BE2C (cell line): ENCODE data around the gene GSTM3.

Experiments used
- DNase-seq: peaks from one replicate; pipeline ENCODE4 v3.0.0-alpha.2; 2020
- H3K27me3 ChIP-seq: fragments of 250-450 bp; sonication (Bioruptor Pico); 2 replicates; pipeline ENCODE4 v1.5.1; 2020; ENCODE audit warnings: mild to moderate bottlenecking
- H3K36me3 ChIP-seq: fragments of 250-450 bp; sonication (Bioruptor Pico); 2 replicates; pipeline ENCODE4 v1.5.1; 2020; ENCODE audit warnings: mild to moderate bottlenecking
- H3K4me1 ChIP-seq: fragments of 250-450 bp; sonication (Bioruptor Pico); 2 replicates; pipeline ENCODE4 v1.5.1; 2020
- H3K4me3 ChIP-seq: 2 replicates; pipeline ENCODE4 v1.5.1; 2011; ENCODE audit warnings: low read depth, low read length
- H3K9me3 ChIP-seq: fragments of 250-450 bp; sonication (Bioruptor Pico); 2 replicates; pipeline ENCODE4 v1.5.1; 2020
- TF ChIP-seq, protein P1 (sequence below): IDR thresholded peaks from 2 replicates; pipeline ENCODE4 v1.5.1; 2012; ENCODE audit warnings: mild to moderate bottlenecking, low read depth, low read length

Gene GSTM3

GRCh38 chr1:109787211-109787844, 46.5 kb upstream of the GSTM3 start:
- Histone ChIP-seq H3K27me3 (no peaks in the 10 kb centered on the region), H3K4me1 (peaks cover 6% of the 10 kb centered on the region), H3K4me3 (no peak overlapping the region), H3K9me3 (no peaks in the 10 kb centered on the region; the same call in 1 of the 2 replicates), H3K36me3 (no peaks in the 10 kb centered on the region)
- TF ChIP-seq, protein P1, sequence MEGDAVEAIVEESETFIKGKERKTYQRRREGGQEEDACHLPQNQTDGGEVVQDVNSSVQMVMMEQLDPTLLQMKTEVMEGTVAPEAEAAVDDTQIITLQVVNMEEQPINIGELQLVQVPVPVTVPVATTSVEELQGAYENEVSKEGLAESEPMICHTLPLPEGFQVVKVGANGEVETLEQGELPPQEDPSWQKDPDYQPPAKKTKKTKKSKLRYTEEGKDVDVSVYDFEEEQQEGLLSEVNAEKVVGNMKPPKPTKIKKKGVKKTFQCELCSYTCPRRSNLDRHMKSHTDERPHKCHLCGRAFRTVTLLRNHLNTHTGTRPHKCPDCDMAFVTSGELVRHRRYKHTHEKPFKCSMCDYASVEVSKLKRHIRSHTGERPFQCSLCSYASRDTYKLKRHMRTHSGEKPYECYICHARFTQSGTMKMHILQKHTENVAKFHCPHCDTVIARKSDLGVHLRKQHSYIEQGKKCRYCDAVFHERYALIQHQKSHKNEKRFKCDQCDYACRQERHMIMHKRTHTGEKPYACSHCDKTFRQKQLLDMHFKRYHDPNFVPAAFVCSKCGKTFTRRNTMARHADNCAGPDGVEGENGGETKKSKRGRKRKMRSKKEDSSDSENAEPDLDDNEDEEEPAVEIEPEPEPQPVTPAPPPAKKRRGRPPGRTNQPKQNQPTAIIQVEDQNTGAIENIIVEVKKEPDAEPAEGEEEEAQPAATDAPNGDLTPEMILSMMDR, result no peak
- no peak for DNase-seq

- TF ChIP-seq, protein P1, result no peak
- H3K9me3 ChIP-seq, result no peaks in the 10 kb centered on the region; the same call in 1 of the 2 replicates
- H3K36me3 ChIP-seq, result no peaks in the 10 kb centered on the region
- peaks cover 2% of the 10 kb centered on the region; the same call in 1 of the 2 replicates for H3K4me1 ChIP-seq
- no peaks in the 10 kb centered on the region for H3K27me3 ChIP-seq
- no peak for DNase-seq
- H3K4me3 ChIP-seq, result no peak overlapping the region
Measured at GRCh38 chr1:109786531-109787021, 45.7 kb upstream of the GSTM3 start.

DNA sequence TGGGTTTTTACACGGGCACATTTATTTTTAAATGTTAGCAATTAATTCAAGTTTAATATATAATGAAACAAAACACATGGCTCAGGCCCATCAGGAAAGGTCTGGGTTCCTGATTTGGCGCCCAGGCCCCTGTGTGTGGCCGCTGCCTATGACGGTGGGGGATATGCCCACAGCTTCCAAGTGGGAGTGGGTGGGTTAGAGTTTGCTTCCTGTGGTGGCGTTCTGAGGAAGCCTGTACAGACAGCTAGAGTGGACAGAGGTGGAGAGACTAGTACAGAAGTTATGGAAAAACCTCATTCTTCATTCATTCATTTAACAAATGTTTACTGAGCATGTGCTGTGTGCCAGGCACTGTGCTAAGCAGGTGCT, 45.3 kb upstream of the GSTM3 start:
- TF ChIP-seq, protein P1, result no peak
- DNase-seq, result no peak
- no peaks in the 10 kb centered on the region for H3K4me1 ChIP-seq
- H3K4me3 ChIP-seq, result no peak overlapping the region
- no peaks in the 10 kb centered on the region for H3K27me3 ChIP-seq
- no peaks in the 10 kb centered on the region for H3K36me3 ChIP-seq
- H3K9me3 ChIP-seq, result no peaks in the 10 kb centered on the region; the same call in 1 of the 2 replicates

DNA sequence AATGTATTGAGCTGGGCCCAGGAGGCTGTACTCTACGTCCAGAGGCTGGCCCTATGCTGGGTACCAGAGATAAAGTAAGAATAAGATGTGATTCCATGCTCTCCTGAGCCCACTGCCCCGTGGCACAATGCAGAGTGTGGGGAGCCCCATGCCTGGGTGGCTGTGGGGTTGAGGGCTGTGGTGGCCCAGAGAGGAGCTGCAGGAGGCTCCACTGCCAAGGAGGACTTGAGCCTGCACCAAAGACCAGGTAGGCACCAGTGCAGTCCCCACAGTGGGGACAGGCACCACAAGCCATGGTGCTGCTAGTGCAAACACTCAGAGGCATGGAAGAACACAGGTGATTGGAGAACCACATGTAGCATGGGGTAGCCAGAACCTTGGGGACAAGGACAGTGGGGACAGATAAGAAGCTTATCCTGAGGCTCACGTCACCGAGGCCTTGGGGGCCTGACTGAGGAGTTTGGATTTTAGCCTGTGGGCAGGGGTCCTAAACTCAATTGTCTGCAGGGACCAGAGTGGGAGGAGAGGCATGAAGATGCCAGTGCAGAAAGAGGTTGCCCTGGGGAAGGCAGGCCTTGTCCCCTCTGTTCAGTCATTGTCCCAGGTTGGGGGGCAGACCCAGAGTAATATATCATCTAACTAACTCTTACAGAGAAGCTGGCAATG, 44.7 kb upstream of the GSTM3 start:
- no peaks in the 10 kb centered on the region for H3K36me3 ChIP-seq
- H3K9me3 ChIP-seq, result no peaks in the 10 kb centered on the region; the same call in 1 of the 2 replicates
- H3K27me3 ChIP-seq, result no peaks in the 10 kb centered on the region
- no peak for DNase-seq
- TF ChIP-seq, protein P1, result no peak
- no peak overlapping the region for H3K4me3 ChIP-seq
- H3K4me1 ChIP-seq, result no peaks in the 10 kb centered on the region

DNA sequence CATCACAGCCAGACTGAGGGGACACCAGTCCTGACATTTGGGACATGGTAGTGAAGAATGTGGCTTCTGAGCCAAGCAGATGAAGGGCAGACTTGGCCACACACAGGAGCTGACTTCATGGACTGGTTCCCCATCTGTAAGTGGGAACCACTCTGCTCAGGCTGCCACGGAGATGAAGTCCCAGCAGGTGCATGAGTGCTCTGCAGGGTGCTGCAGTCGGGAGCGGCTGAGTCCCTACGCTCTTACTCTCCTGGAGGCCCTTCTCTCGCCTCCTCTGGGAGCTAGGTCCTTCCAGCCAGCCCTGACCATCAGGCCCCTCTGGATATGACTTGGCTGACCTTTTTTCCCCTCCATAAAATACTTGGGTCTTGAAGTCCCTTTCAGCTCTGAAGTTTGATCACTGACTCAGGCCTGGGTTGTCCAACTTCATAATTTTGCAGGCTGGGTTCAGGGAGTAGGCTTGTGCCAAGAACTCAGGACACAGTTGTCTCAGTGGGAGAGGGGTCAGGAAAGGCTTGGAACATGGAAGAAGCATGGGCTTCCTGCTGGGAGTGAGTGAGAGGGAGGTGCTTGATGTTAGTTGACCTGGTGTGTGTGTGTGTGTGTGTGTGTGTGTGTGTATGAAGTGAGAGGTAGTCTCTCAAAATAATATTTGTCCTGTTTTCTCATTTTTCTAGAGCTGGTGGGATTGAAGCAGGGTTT, 43.9 kb upstream of the GSTM3 start:
- H3K4me1 ChIP-seq, result no peaks in the 10 kb centered on the region
- no peak overlapping the region for H3K4me3 ChIP-seq
- H3K9me3 ChIP-seq, result no peaks in the 10 kb centered on the region; the same call in 1 of the 2 replicates
- no peaks in the 10 kb centered on the region for H3K27me3 ChIP-seq
- H3K36me3 ChIP-seq, result no peaks in the 10 kb centered on the region
- no peak for DNase-seq
- TF ChIP-seq, protein P1, result no peak
